Suprapubic skin (tissue), 4 donors: Measurements from ENCODE around the gene PDE9A.

Experiments used
- EP300 ChIP-seq: sonication (generic); formaldehyde crosslinking; IDR thresholded peaks from one replicate; pipeline ENCODE4 v1.6.1; 2017; ENCODE audit warnings: antibody characterized with exemption
- POLR2AphosphoS5 ChIP-seq, 3 donors: sonication (generic); formaldehyde crosslinking; IDR thresholded peaks; one replicate each; pipeline ENCODE4 v1.6.1; 2017; ENCODE audit warnings: antibody characterized with exemption in 3 of 3
- TF ChIP-seq, protein P1 (sequence below), 2 donors: fragments of 200-600 bp in 1 of 2; fragments of 450-650 bp in 1 of 2; sonication (generic) in 1 of 2; IDR thresholded peaks; one replicate each; pipeline ENCODE4 v1.5.1; 2016 to 2019; ENCODE audit warnings: antibody characterized with exemption in 2 of 2, mild to moderate bottlenecking in 1 of 2, moderate library complexity in 1 of 2

DNA sequence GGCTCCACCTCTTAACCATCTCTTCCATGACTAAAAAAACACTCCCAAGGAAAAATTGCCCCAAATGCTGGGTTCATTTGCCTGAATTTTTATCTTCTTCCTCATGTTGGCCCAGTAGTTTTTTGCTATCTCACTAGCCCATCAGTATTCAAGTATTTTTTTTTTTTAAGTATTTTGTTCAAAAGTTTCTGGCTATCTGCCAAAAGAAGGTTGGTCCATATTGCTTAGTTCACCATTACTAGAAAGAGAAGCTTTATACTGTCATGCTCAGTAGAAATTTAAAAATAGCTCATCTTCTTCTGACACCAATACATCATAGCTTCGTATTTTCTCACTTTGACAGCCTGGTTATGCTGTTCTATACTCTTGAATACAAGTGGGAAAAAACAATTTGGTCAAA lies 41.0 kb upstream of the PDE9A start:
- TF ChIP-seq, protein P1, sequence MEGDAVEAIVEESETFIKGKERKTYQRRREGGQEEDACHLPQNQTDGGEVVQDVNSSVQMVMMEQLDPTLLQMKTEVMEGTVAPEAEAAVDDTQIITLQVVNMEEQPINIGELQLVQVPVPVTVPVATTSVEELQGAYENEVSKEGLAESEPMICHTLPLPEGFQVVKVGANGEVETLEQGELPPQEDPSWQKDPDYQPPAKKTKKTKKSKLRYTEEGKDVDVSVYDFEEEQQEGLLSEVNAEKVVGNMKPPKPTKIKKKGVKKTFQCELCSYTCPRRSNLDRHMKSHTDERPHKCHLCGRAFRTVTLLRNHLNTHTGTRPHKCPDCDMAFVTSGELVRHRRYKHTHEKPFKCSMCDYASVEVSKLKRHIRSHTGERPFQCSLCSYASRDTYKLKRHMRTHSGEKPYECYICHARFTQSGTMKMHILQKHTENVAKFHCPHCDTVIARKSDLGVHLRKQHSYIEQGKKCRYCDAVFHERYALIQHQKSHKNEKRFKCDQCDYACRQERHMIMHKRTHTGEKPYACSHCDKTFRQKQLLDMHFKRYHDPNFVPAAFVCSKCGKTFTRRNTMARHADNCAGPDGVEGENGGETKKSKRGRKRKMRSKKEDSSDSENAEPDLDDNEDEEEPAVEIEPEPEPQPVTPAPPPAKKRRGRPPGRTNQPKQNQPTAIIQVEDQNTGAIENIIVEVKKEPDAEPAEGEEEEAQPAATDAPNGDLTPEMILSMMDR (IDR thresholded peaks at IDR 0.05) = no peak
- TF ChIP-seq EP300 (no peak), POLR2AphosphoS5 (IDR thresholded peaks at IDR 0.05) (no peak)
